OCI-LY1 (cell line): ENCODE results near the gene ASB4.
"Not testable (repeated sequence)": the region's sequence is repeated elsewhere in the genome, so short reads cannot be mapped to it uniquely, and the experiment has no call there.

Experiments
- H2AFZ ChIP-seq: fragments of 200-600 bp; sonication (generic), shearing (Covaris generic); 2 replicates; pipeline ENCODE4 v1.6.0; 2014; ENCODE audit warnings: antibody characterized with exemption, mild to moderate bottlenecking, low read length
- H3F3A ChIP-seq: fragments of 200-600 bp; sonication (generic), shearing (Covaris generic); 2 replicates; pipeline ENCODE4 v1.6.0; 2014; ENCODE audit warnings: mild to moderate bottlenecking, antibody characterized with exemption, low read length, moderate library complexity; ENCODE audit not compliant: insufficient read depth
- H3K27ac ChIP-seq: fragments of 200-600 bp; sonication (generic); 2 replicates; pipeline ENCODE4 v1.5.1; 2014; ENCODE audit warnings: low read length, mixed run types, mild to moderate bottlenecking, low read depth; ENCODE audit not compliant: poor library complexity, severe bottlenecking
- H3K27me3 ChIP-seq: fragments of 200-600 bp; sonication (generic); 2 replicates; pipeline ENCODE4 v1.6.0; 2014; ENCODE audit warnings: antibody characterized with exemption, mild to moderate bottlenecking, low read length, moderate library complexity; ENCODE audit not compliant: insufficient read depth
- H3K36me3 ChIP-seq: fragments of 200-600 bp; sonication (generic); 2 replicates; pipeline ENCODE4 v1.6.1; 2014; ENCODE audit warnings: mild to moderate bottlenecking, antibody characterized with exemption, low read length, moderate library complexity, mixed read lengths; ENCODE audit not compliant: insufficient read depth
- H3K4me1 ChIP-seq: fragments of 200-600 bp; sonication (generic); 2 replicates; pipeline ENCODE4 v1.5.1; 2014; ENCODE audit warnings: mild to moderate bottlenecking, low read length, moderate library complexity; ENCODE audit not compliant: insufficient read depth, severe bottlenecking
- H3K4me2 ChIP-seq: fragments of 200-600 bp; sonication (generic), shearing (Covaris generic); 2 replicates; pipeline ENCODE4 v1.6.1; 2014; ENCODE audit warnings: low read length
- H3K4me3 ChIP-seq: fragments of 200-600 bp; sonication (generic); 2 replicates; pipeline ENCODE4 v1.5.1; 2014; ENCODE audit warnings: low read length, low read depth, mild to moderate bottlenecking, mixed read lengths; ENCODE audit not compliant: poor library complexity, severe bottlenecking
- H3K79me2 ChIP-seq: fragments of 200-600 bp; shearing (Covaris generic); 2 replicates; pipeline ENCODE4 v1.6.1; 2016; ENCODE audit warnings: mixed run types, low read length, mixed read lengths; ENCODE audit not compliant: insufficient read depth
- H3K9ac ChIP-seq: fragments of 200-600 bp; sonication (generic), shearing (Covaris generic); 2 replicates; pipeline ENCODE4 v1.6.1; 2014; ENCODE audit warnings: mild to moderate bottlenecking, low read length, mixed read lengths
- H3K9me2 ChIP-seq: fragments of 200-600 bp; sonication (generic), shearing (Covaris generic); 2 replicates; pipeline ENCODE4 v1.6.1; 2014; ENCODE audit warnings: low read depth, mild to moderate bottlenecking, low read length, mixed read lengths
- H3K9me3 ChIP-seq: fragments of 200-600 bp; shearing (Covaris generic); 2 replicates; pipeline ENCODE4 v1.6.1; 2014; ENCODE audit warnings: low read length, mixed read lengths
- H4K20me1 ChIP-seq: fragments of 200-600 bp; sonication (generic), shearing (Covaris generic); 2 replicates; pipeline ENCODE4 v1.6.0; 2016; ENCODE audit warnings: mild to moderate bottlenecking, low read length; ENCODE audit not compliant: insufficient read depth
- EZH2 ChIP-seq: fragments of 200-600 bp; sonication (generic), shearing (Covaris generic); IDR thresholded peaks from 2 replicates; pipeline ENCODE4 v1.8.0; 2017; ENCODE audit warnings: borderline replicate concordance, mixed run types, mild to moderate bottlenecking, antibody characterized with exemption, low read length, moderate library complexity, mixed read lengths
- TF ChIP-seq, protein P1 (sequence below): fragments of 200-600 bp; sonication (generic), shearing (Covaris generic); IDR thresholded peaks from 2 replicates; pipeline ENCODE4 v1.5.1; 2017; ENCODE audit warnings: mild to moderate bottlenecking, antibody characterized with exemption, low read length, moderate library complexity, mixed read lengths

ASB4 gene

DNA sequence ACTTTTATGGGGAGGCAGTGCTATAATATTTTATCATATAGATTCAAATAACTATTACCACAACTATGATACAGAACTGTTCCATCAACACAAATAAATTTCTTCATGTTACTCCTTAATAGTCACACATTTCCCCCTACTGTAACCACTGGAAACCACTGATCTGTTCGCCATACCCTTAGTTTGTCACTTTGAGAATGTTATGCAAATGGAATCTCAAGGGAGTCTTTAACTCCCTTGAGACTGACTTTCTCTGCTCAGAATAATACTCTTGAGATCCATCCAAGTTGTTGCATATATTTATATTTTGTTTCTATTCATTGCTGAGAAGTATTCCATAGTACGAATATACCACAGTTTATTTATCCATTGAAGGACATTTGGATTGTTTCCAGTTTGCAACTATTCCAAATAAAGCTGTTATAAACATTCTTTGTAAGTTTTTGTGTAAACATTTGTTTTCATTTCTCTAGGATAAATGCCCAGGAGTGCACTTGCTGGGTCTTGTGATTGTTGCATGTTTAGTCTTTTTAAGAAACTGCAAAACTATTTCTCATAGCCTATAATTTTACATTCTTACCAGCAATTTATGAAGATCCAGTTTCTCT is 31.2 kb upstream of the ASB4 start:
- Histone ChIP-seq H3K36me3 (no peaks in the 10 kb centered on the region), H3K27me3 (no peaks in the 10 kb centered on the region), H3K27ac (no peak overlapping the region), H3K4me2 (no peak overlapping the region), H3K4me1 (no peaks in the 10 kb centered on the region), H4K20me1 (no peaks in the 10 kb centered on the region), H3K4me3 (no peak overlapping the region), H3K9me3 (0 out of 2 replicates have a peak, but pooled peaks cover 3% of the 10 kb centered on the region), H3K79me2 (no peaks in the 10 kb centered on the region), H3K9ac (no peak overlapping the region), H2AFZ (no peak overlapping the region), H3K9me2 (no peaks in the 10 kb centered on the region), H3F3A (no peaks in the 10 kb centered on the region)
- no peak for TF ChIP-seq EZH2
- TF ChIP-seq, protein P1, sequence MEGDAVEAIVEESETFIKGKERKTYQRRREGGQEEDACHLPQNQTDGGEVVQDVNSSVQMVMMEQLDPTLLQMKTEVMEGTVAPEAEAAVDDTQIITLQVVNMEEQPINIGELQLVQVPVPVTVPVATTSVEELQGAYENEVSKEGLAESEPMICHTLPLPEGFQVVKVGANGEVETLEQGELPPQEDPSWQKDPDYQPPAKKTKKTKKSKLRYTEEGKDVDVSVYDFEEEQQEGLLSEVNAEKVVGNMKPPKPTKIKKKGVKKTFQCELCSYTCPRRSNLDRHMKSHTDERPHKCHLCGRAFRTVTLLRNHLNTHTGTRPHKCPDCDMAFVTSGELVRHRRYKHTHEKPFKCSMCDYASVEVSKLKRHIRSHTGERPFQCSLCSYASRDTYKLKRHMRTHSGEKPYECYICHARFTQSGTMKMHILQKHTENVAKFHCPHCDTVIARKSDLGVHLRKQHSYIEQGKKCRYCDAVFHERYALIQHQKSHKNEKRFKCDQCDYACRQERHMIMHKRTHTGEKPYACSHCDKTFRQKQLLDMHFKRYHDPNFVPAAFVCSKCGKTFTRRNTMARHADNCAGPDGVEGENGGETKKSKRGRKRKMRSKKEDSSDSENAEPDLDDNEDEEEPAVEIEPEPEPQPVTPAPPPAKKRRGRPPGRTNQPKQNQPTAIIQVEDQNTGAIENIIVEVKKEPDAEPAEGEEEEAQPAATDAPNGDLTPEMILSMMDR = no peak

DNA sequence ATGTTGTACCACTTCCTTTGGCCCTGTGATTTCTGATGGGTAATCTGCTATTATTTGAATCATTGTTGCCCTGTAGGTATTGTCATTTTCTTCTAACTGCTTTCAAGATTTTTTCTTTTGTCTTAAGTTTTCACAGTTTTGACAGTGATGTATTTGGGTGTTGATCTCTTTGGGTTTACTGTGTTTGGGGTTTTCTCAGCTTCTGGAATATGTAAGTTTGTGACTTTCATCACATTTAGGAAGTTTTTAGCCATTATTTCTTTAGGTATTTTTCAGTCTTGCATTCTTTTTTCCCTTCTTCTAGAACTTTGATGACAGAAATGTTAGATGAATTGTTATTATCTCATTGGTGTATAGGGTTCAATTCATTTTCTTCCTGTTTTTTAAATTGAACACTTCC is 27.8 kb upstream of the ASB4 start:
- Histone ChIP-seq H3K9me3 (0 out of 2 replicates have a peak, but pooled peaks cover 6% of the 10 kb centered on the region), H3K4me1 (no peaks in the 10 kb centered on the region), H3K27me3 (no peaks in the 10 kb centered on the region), H3K79me2 (no peaks in the 10 kb centered on the region), H3F3A (no peaks in the 10 kb centered on the region), H3K9me2 (no peaks in the 10 kb centered on the region), H3K4me3 (no peak overlapping the region), H4K20me1 (no peaks in the 10 kb centered on the region), H3K4me2 (no peak overlapping the region), H3K27ac (no peak overlapping the region), H3K36me3 (no peaks in the 10 kb centered on the region), H2AFZ (no peak overlapping the region), H3K9ac (no peak overlapping the region)
- TF ChIP-seq, protein P1 = no peak
- no peak for TF ChIP-seq EZH2

DNA sequence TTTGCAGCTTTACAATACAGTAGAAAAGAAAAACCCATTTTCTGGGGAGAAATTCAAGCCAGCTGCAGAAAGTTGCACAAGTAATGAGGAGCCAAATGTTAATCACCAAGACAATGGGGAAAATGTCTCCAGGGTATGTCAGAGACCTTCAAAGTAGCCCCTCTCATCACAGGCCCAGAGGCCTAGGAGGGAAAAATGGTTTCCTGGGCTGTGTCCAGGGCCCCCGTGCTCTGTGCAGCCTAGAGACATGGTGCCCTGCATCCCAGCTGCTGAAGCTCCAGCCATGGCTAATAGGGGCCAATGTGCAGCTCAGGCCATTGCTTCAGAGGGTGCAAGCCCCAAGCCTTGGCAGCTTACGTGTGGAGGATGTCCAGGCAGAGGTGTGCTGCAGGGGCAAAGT is 25.1 kb upstream of the ASB4 start:
- not testable (repeated sequence) for H2AFZ ChIP-seq, H3K9ac ChIP-seq, H4K20me1 ChIP-seq, H3K4me2 ChIP-seq, H3K9me3 ChIP-seq, H3K27me3 ChIP-seq, H3K36me3 ChIP-seq, H3K79me2 ChIP-seq, H3K9me2 ChIP-seq, H3K4me1 ChIP-seq, H3F3A ChIP-seq, H3K27ac ChIP-seq, H3K4me3 ChIP-seq

DNA sequence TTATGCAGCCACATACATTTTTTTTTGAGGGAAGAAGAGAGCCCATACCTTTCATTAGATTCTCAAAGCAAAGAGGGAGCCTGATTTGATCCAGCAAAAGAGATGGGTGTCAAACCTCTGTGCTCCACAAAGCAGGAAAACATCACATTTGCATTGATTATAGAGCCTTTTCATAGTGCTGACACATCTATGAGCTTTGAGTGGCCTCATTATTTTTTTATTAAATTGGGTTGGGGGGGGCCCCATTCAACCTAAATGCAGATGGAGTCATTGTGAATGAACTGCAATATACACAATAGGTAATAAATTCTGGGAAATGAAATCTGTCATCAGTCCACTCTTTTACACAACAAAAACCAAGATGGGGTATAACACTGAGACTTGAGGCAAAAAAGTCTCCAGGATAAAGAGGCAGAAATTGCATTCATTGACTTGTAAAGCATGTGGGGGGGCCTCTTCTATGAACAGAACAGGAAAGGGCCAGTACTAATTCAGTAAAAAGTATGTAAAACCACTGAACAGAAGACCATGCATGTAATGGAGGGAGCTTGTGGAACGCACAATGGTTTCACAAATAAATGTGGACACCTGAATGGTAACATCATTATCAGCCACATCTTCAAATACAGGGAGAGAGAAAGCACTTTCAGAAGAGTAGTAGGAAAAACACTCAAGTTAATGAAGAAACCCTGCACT is 17.7 kb upstream of the ASB4 start:
- H3K36me3 ChIP-seq = no peaks in the 10 kb centered on the region
- H3K9ac ChIP-seq = no peak overlapping the region
- no peaks in the 10 kb centered on the region for H3F3A ChIP-seq
- H3K9me3 ChIP-seq = no peaks in the 10 kb centered on the region
- H3K79me2 ChIP-seq = no peaks in the 10 kb centered on the region
- no peaks in the 10 kb centered on the region for H3K9me2 ChIP-seq
- TF ChIP-seq EZH2 = no peak
- TF ChIP-seq, protein P1 = no peak
- H3K4me1 ChIP-seq = peaks cover 24% of the 10 kb centered on the region
- H2AFZ ChIP-seq = no peak overlapping the region
- H3K4me2 ChIP-seq = no peak overlapping the region
- H3K27ac ChIP-seq = no peak overlapping the region
- no peaks in the 10 kb centered on the region for H3K27me3 ChIP-seq
- no peak overlapping the region for H3K4me3 ChIP-seq
- H4K20me1 ChIP-seq = no peaks in the 10 kb centered on the region
